Activated B cell treated with CpG ODN at 0.5 μM for 24 hours (primary cell): ENCODE data around the gene ACYP1. TPM values are rescaled to one million over a fixed set of nuclear protein-coding genes. Genes with fewer than 3 reads are reported as not detected.
A peak's percentile ranks its signal among the peaks of the same experiment; 100 is the strongest.

Source experiments
- ATAC-seq: fragments of 200-7000 bp; cut with Tn5 transposase; one replicate; pipeline ENCODE4 v1.10.0; 2021; ENCODE audit warnings: low read depth, mild to moderate bottlenecking, moderate library complexity
- CTCF ChIA-PET: fragments of 350-600 bp; sonication (Branson Sonifier 250); formaldehyde crosslinking; loops from one replicate; lab custom pipeline; 2021; ENCODE audit warnings: antibody characterized with exemption; lab: Charles Lee
- POLR2A ChIA-PET: fragments of 350-600 bp; sonication (Branson Sonifier 250); formaldehyde crosslinking; loops from one replicate; lab custom pipeline; 2021; ENCODE audit warnings: antibody characterized with exemption; lab: Charles Lee
- DNase-seq: peaks from one replicate; pipeline ENCODE4 v3.0.0; 2022
- H3K27ac Mint-ChIP-seq: one replicate; pipeline ENCODE4 v1.8.0; 2020; ENCODE audit warnings: mixed read lengths
- H3K27me3 Mint-ChIP-seq: one replicate; pipeline ENCODE4 v1.8.0; 2021; ENCODE audit warnings: mixed read lengths
- H3K36me3 Mint-ChIP-seq: one replicate; pipeline ENCODE4 v1.8.0; 2021; ENCODE audit warnings: low read depth, mixed read lengths
- H3K4me1 Mint-ChIP-seq: one replicate; pipeline ENCODE4 v1.8.0; 2021; ENCODE audit warnings: mixed read lengths
- H3K4me3 Mint-ChIP-seq: one replicate; pipeline ENCODE4 v1.8.0; 2020; ENCODE audit warnings: mild to moderate bottlenecking, mixed read lengths
- H3K9me3 Mint-ChIP-seq: one replicate; pipeline ENCODE4 v1.8.0; 2020; ENCODE audit warnings: mixed read lengths
- CTCF ChIP-seq: fragments of 200-600 bp; IDR thresholded peaks from one replicate; pipeline ENCODE4 v1.8.0; 2022; ENCODE audit warnings: antibody characterized with exemption, mild to moderate bottlenecking
- intact Hi-C: fragments of 100-400 bp; cut with micrococcal nuclease; formaldehyde crosslinking; loops from one replicate; pipeline ENCODE4 v1.15.1; 2024
- total RNA-seq: library from RNA; stranded (reverse); gene quantifications from 2 replicates; pipeline ENCODE4 v1.2.3, GENCODE V29; 2022

ACYP1 gene
- total RNA-seq, 1 donor from 2014 or later: 25.9 TPM

- no peak for DNase-seq
- H3K4me1 Mint-ChIP-seq: peaks cover 19% of the 10 kb centered on the region
- ATAC-seq: no peak
- peaks cover 8% of the 10 kb centered on the region for H3K36me3 Mint-ChIP-seq
- no peak overlapping the region for H3K27ac Mint-ChIP-seq
- H3K27me3 Mint-ChIP-seq: no peaks in the 10 kb centered on the region
- TF ChIP-seq CTCF: no peak
- CTCF ChIA-PET: interaction anchor here (1.3 kb wide), 1 partner anchor 22 kb away, joined by 3 read pairs; no protein-coding TSS in a partner anchor
- H3K9me3 Mint-ChIP-seq: no peaks in the 10 kb centered on the region
- intact Hi-C loops: loop anchor here (10.0 kb wide), 1 partner anchor 352 kb away; the partner anchor contains the start of genes AREL1 and FCF1
- POLR2A ChIA-PET: no interaction called here
- H3K4me3 Mint-ChIP-seq: no peak overlapping the region
Observed at GRCh38 chr14:75066691-75067090, 2.9 kb upstream of the ACYP1 start.

GRCh38 chr14:75064205-75064567, 362 bp upstream of the ACYP1 start:
- no peak for TF ChIP-seq CTCF
- POLR2A ChIA-PET: interaction anchor here (0.6 to 1.4 kb wide), 8 partner anchors 12 to 1592 kb away, joined by 3 to 6 read pairs (median 4); partner anchors contain the start of genes EIF2B2, MLH3 and NEK9
- ATAC-seq (peak; percentile 16), DNase-seq (no peak)
- intact Hi-C loops: loop anchor here (5.0 to 10.0 kb wide), 2 partner anchors 302 to 349 kb away; partner anchors contain the start of genes AREL1, FCF1 and YLPM1
- no peaks in the 10 kb centered on the region for H3K9me3 Mint-ChIP-seq
- H3K4me1 Mint-ChIP-seq: peaks cover 19% of the 10 kb centered on the region
- peak overlapping the region; percentile 100 for H3K4me3 Mint-ChIP-seq
- H3K36me3 Mint-ChIP-seq: peaks cover 19% of the 10 kb centered on the region
- CTCF ChIA-PET: interaction anchor here (1.1 kb wide), 1 partner anchor 15 kb away, joined by 4 read pairs; no protein-coding TSS in a partner anchor
- H3K27ac Mint-ChIP-seq: peak overlapping the region; percentile 94
- no peaks in the 10 kb centered on the region for H3K27me3 Mint-ChIP-seq

- intact Hi-C loops: loop anchor here (5.0 to 10.0 kb wide), 2 partner anchors 301 to 348 kb away; partner anchors contain the start of genes AREL1, FCF1 and YLPM1
- Mint-ChIP-seq H3K27ac (peak overlapping the region; percentile 94), H3K4me1 (peaks cover 19% of the 10 kb centered on the region), H3K9me3 (no peaks in the 10 kb centered on the region), H3K36me3 (peaks cover 19% of the 10 kb centered on the region), H3K27me3 (no peaks in the 10 kb centered on the region), H3K4me3 (peak overlapping the region; percentile 100)
- DNase-seq: no peak
- POLR2A ChIA-PET: interaction anchor here (1.2 kb wide), 1 partner anchor 13 kb away, joined by 4 read pairs; no protein-coding TSS in a partner anchor
- TF ChIP-seq CTCF: no peak
- CTCF ChIA-PET: interaction anchor here (0.7 to 1.1 kb wide), 2 partner anchors 25 to 301 kb away, joined by 3 to 4 read pairs; no protein-coding TSS in a partner anchor
- ATAC-seq: no peak
Observed at GRCh38 chr14:75063013-75063412, 811 bp downstream of the ACYP1 start.

- POLR2A ChIA-PET: no interaction called here
- Mint-ChIP-seq H3K9me3 (no peaks in the 10 kb centered on the region), H3K27ac (no peak overlapping the region), H3K27me3 (no peaks in the 10 kb centered on the region), H3K4me3 (no peak overlapping the region), H3K36me3 (peaks cover 21% of the 10 kb centered on the region), H3K4me1 (peaks cover 19% of the 10 kb centered on the region)
- CTCF ChIA-PET: no interaction called here
- TF ChIP-seq CTCF: no peak
- DNase-seq (no peak), ATAC-seq (no peak)
- intact Hi-C loops: loop anchor here (5.0 to 10.0 kb wide), 2 partner anchors 298 to 346 kb away; partner anchors contain the start of genes AREL1, FCF1 and YLPM1
Observed at GRCh38 chr14:75060420-75060819, 3.4 kb downstream of the ACYP1 start.

GRCh38 chr14:75059642-75060041, 4.2 kb downstream of the ACYP1 start:
- Mint-ChIP-seq H3K4me1 (peaks cover 16% of the 10 kb centered on the region), H3K4me3 (no peak overlapping the region), H3K27me3 (no peaks in the 10 kb centered on the region), H3K9me3 (no peaks in the 10 kb centered on the region), H3K36me3 (peaks cover 21% of the 10 kb centered on the region), H3K27ac (no peak overlapping the region)
- no peak for TF ChIP-seq CTCF
- ChIA-PET CTCF (no interaction called here), POLR2A (no interaction called here)
- ATAC-seq (no peak), DNase-seq (no peak)
- intact Hi-C loops: loop anchor here (5.0 to 10.0 kb wide), 2 partner anchors 297 to 345 kb away; partner anchors contain the start of genes AREL1, FCF1 and YLPM1
